SK-N-SH treated with all-trans-retinoic acid at 6 μM for 48 hours (cell line): ENCODE results near the gene ADGRG1.

Source experiments
- ATAC-seq: fragments of 200-7000 bp; cut with Tn5 transposase; 3 replicates; pipeline ENCODE4 v1.9.1; 2020; ENCODE audit warnings: mild to moderate bottlenecking, moderate library complexity
- ARNTL ChIP-seq: fragments of 450-650 bp; formaldehyde crosslinking; IDR thresholded peaks from 2 replicates; pipeline ENCODE4 v1.5.0; 2020; ENCODE audit warnings: low read depth, mild to moderate bottlenecking, moderate library complexity, borderline replicate concordance
- BACH2 ChIP-seq: fragments of 250-450 bp; sonication (Bioruptor Pico); IDR thresholded peaks from 2 replicates; pipeline ENCODE4 v1.9.0; 2021; ENCODE audit warnings: mild to moderate bottlenecking, borderline replicate concordance
- CREB5 ChIP-seq: fragments of 250-450 bp; sonication (Bioruptor Pico); IDR thresholded peaks from 2 replicates; pipeline ENCODE4 v1.5.1; 2020; ENCODE audit warnings: low read depth, mild to moderate bottlenecking, moderate library complexity
- CSDC2 ChIP-seq: fragments of 250-450 bp; sonication (Bioruptor Pico); IDR thresholded peaks from 2 replicates; pipeline ENCODE4 v1.5.0; 2020; ENCODE audit warnings: mild to moderate bottlenecking, moderate library complexity
- CSRNP3 ChIP-seq: fragments of 250-450 bp; sonication (Bioruptor Pico); IDR thresholded peaks from 2 replicates; pipeline ENCODE4 v1.5.1; 2021; ENCODE audit warnings: mild to moderate bottlenecking, moderate library complexity
- ESRRG ChIP-seq: fragments of 250-450 bp; sonication (Bioruptor Pico); IDR thresholded peaks from 2 replicates; pipeline ENCODE4 v1.6.1; 2021; ENCODE audit warnings: mild to moderate bottlenecking
- GLIS3 ChIP-seq: fragments of 250-450 bp; sonication (Bioruptor Pico); IDR thresholded peaks from 2 replicates; pipeline ENCODE4 v1.5.0; 2020; ENCODE audit warnings: mild to moderate bottlenecking, moderate library complexity
- ISL1 ChIP-seq: fragments of 250-450 bp; sonication (Bioruptor Pico); IDR thresholded peaks from 2 replicates; pipeline ENCODE4 v2.1.2; 2022; ENCODE audit warnings: mild to moderate bottlenecking, moderate library complexity
- OSR1 ChIP-seq: fragments of 250-450 bp; sonication (Bioruptor Pico); IDR thresholded peaks from 2 replicates; pipeline ENCODE4 v1.8.0; 2022; ENCODE audit warnings: moderate library complexity, mild to moderate bottlenecking, inconsistent platforms
- PATZ1 ChIP-seq: fragments of 250-450 bp; sonication (Bioruptor Pico); IDR thresholded peaks from 2 replicates; pipeline ENCODE4 v1.8.0; 2020; ENCODE audit warnings: mild to moderate bottlenecking, moderate library complexity, borderline replicate concordance
- RARB ChIP-seq: fragments of 250-450 bp; sonication (Bioruptor Pico); IDR thresholded peaks from 2 replicates; pipeline ENCODE4 v1.8.0; 2021; ENCODE audit warnings: mild to moderate bottlenecking, moderate library complexity
- SNAI2 ChIP-seq: fragments of 250-450 bp; sonication (Bioruptor Pico); IDR thresholded peaks from 2 replicates; pipeline ENCODE4 v1.5.0; 2020; ENCODE audit warnings: mild to moderate bottlenecking, moderate library complexity
- TCF4 ChIP-seq: fragments of 250-450 bp; sonication (Bioruptor Pico); IDR thresholded peaks from 2 replicates; pipeline ENCODE4 v1.8.0; 2021; ENCODE audit warnings: mild to moderate bottlenecking, moderate library complexity, borderline replicate concordance
- TOX ChIP-seq: fragments of 250-450 bp; sonication (Bioruptor Pico); IDR thresholded peaks from 2 replicates; pipeline ENCODE4 v1.8.0; 2021; ENCODE audit warnings: mild to moderate bottlenecking, moderate library complexity, borderline replicate concordance
- TSHZ2 ChIP-seq: fragments of 250-450 bp; sonication (Bioruptor Pico); IDR thresholded peaks from 2 replicates; pipeline ENCODE4 v1.5.0; 2020; ENCODE audit warnings: mild to moderate bottlenecking, moderate library complexity
- ZC3H10 ChIP-seq: fragments of 250-450 bp; sonication (Bioruptor Pico); IDR thresholded peaks from 2 replicates; pipeline ENCODE4 v1.5.1; 2021; ENCODE audit warnings: mild to moderate bottlenecking, moderate library complexity
- ZFP3 ChIP-seq: fragments of 250-450 bp; sonication (Bioruptor Pico); IDR thresholded peaks from 2 replicates; pipeline ENCODE4 v1.5.0; 2020; ENCODE audit warnings: mild to moderate bottlenecking, moderate library complexity
- ZFP30 ChIP-seq: fragments of 450-650 bp; formaldehyde crosslinking; IDR thresholded peaks from 2 replicates; pipeline ENCODE4 v1.5.0; 2022; ENCODE audit warnings: mild to moderate bottlenecking, moderate library complexity
- ZNF565 ChIP-seq: fragments of 450-650 bp; formaldehyde crosslinking; conservative IDR thresholded peaks from 2 replicates; pipeline ENCODE4 v1.5.0; 2020; ENCODE audit warnings: low read depth, mild to moderate bottlenecking, moderate library complexity
- ZNF70 ChIP-seq: fragments of 450-650 bp; formaldehyde crosslinking; IDR thresholded peaks from 2 replicates; pipeline ENCODE4 v1.5.0; 2020; ENCODE audit warnings: mild to moderate bottlenecking, moderate library complexity
- ZNF8 ChIP-seq: fragments of 450-650 bp; formaldehyde crosslinking; IDR thresholded peaks from 2 replicates; pipeline ENCODE4 v1.5.0; 2020; ENCODE audit warnings: mild to moderate bottlenecking, moderate library complexity

Gene ADGRG1

GRCh38 chr16:57672824-57673223 is 44.4 kb downstream of the ADGRG1 start (continued):
- TF ChIP-seq SNAI2 (CRISPR knock-in tag) (no peak), ZNF8 (CRISPR knock-in tag) (no peak), CREB5 (no peak), OSR1 (CRISPR knock-in tag) (no peak), ISL1 (CRISPR knock-in tag) (no peak), BACH2 (CRISPR knock-in tag) (no peak)
- TF ChIP-seq, all 23 proteins: peak for 0

- TF ChIP-seq TOX (CRISPR knock-in tag): no peak
- no peak for TF ChIP-seq BACH2 (CRISPR knock-in tag)
- TF ChIP-seq GLIS3 (CRISPR knock-in tag): no peak
- no peak for TF ChIP-seq OSR1 (CRISPR knock-in tag)
- no peak for TF ChIP-seq ZFP3
- TF ChIP-seq RARB (CRISPR knock-in tag): no peak
- no peak for TF ChIP-seq TCF4 (CRISPR knock-in tag)
- TF ChIP-seq SNAI2 (CRISPR knock-in tag): no peak
- TF ChIP-seq ARNTL: no peak
- TF ChIP-seq ZC3H10 (CRISPR knock-in tag): no peak
- no peak for TF ChIP-seq ZNF565 (CRISPR knock-in tag)
- no peak for TF ChIP-seq ZFP30
- TF ChIP-seq CSDC2 (CRISPR knock-in tag): no peak
- no peak for TF ChIP-seq ISL1 (CRISPR knock-in tag)
- TF ChIP-seq TSHZ2: no peak
- no peak for TF ChIP-seq ZNF70
- no peak for TF ChIP-seq PATZ1 (CRISPR knock-in tag)
- TF ChIP-seq ESRRG (CRISPR knock-in tag): no peak
- no peak for TF ChIP-seq CSRNP3 (CRISPR knock-in tag)
- ATAC-seq: no peak
Measured at GRCh38 chr16:57675741-57676551, 47.5 kb downstream of the ADGRG1 start.

- no peak for TF ChIP-seq CSRNP3 (CRISPR knock-in tag)
- TF ChIP-seq PATZ1 (CRISPR knock-in tag): no peak
- no peak for TF ChIP-seq ZFP30
- TF ChIP-seq, all 23 proteins: peak for 0
- ATAC-seq: no peak
Measured at GRCh38 chr16:57676553-57677085, 48.2 kb downstream of the ADGRG1 start.
